ENCODE measurements around the gene CHMP6.

Gene CHMP6

DNA sequence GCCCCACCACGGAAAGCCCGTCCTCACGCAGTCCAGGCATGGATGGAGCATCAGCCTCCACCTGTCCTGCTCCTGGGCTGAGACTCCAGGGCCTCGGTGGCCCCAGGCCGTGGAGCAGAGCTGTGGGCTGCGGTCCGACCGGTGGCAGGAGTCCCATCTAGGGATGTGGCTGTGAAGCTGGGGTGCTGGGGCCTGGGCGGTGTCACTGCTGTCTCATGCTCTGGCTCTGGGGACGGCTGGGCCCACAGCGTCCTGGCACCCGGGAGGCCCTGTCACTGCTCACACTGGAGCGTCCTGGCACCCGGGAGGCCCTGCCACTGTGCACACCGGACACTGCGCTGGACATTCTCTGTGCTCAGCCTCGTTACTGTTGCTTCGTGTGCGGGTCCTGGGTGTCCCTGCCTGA lies 51.7 kb downstream of the CHMP6 start:
- 0 out of 2 replicates have a peak overlapping the region, but pooled peaks have one; percentile 26 for H3K27ac ChIP-seq (ENCODE audit: low read depth, low read length)
- no peaks in the 10 kb centered on the region for H3K9me3 ChIP-seq (ENCODE audit: control insufficient read depth, insufficient read depth, low read depth, low read length)
- H3K4me1 ChIP-seq (ENCODE audit: control insufficient read depth, insufficient read depth, low read length): peaks cover 30% of the 10 kb centered on the region
- no peaks in the 10 kb centered on the region for H3K36me3 ChIP-seq (ENCODE audit: control insufficient read depth, insufficient read depth, low read length)
- H3K4me3 ChIP-seq (ENCODE audit: low read depth, low read length): no peak overlapping the region
- H3K27me3 ChIP-seq (ENCODE audit: control insufficient read depth, insufficient read depth, low read length): no peaks in the 10 kb centered on the region
- H3K9ac ChIP-seq (ENCODE audit: low read length): peak overlapping the region; percentile 43

DNA sequence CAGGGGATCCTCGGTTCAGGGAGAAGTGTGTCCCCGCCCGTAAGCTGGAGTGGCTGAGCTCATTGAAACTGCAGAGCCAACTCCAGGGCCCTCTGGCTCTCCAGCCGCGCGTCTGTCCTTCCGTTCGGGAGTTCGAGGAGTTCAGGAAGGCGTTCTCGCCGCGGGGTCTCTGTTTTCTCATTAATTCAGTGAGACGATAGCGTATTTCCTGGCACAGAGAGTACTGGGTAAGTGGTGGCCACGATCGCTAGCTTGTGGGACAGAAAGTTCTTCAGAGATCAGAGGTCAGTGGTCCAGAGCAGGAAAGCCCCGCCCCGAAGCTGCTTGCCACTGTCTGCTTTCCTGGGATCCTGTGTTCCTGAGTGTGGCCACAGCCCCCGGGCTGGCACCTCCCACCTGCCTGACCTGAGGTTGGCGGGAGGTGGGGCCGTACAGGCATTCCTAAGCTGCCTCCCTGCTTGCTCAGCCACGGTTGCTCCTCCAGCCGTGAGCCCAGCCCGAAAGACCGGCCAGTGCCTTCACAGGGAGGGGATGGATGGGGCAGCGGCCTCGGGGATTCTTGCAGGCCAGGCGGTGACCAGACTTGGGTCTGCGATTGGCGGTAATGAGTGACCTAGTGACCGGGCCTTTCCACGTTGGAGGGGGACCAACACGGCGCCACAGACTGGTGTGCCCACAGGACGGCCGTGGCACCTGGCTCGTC lies 52.2 kb downstream of the CHMP6 start:
- 0 out of 2 replicates have a peak overlapping the region, but pooled peaks have one; percentile 26 for H3K27ac ChIP-seq (ENCODE audit: low read depth, low read length)
- peaks cover 30% of the 10 kb centered on the region for H3K4me1 ChIP-seq (ENCODE audit: control insufficient read depth, insufficient read depth, low read length)
- peak overlapping the region; percentile 43 for H3K9ac ChIP-seq (ENCODE audit: low read length)

GRCh38 chr17:81044428-81044763 lies 52.8 kb downstream of the CHMP6 start:
- Histone ChIP-seq H3K27me3 (ENCODE audit: control insufficient read depth, insufficient read depth, low read length) (no peaks in the 10 kb centered on the region), H3K4me3 (ENCODE audit: low read depth, low read length) (no peak overlapping the region), H3K9me3 (ENCODE audit: control insufficient read depth, insufficient read depth, low read depth, low read length) (no peaks in the 10 kb centered on the region), H3K27ac (ENCODE audit: low read depth, low read length) (0 out of 2 replicates have a peak overlapping the region, but pooled peaks have one; percentile 26), H3K36me3 (ENCODE audit: control insufficient read depth, insufficient read depth, low read length) (no peaks in the 10 kb centered on the region), H3K9ac (ENCODE audit: low read length) (no peak overlapping the region), H3K4me1 (ENCODE audit: control insufficient read depth, insufficient read depth, low read length) (peaks cover 32% of the 10 kb centered on the region)

More for the DNA sequence above, 52.2 kb downstream of the CHMP6 start:
- Histone ChIP-seq H3K36me3 (ENCODE audit: control insufficient read depth, insufficient read depth, low read length) (no peaks in the 10 kb centered on the region), H3K9me3 (ENCODE audit: control insufficient read depth, insufficient read depth, low read depth, low read length) (no peaks in the 10 kb centered on the region), H3K27me3 (ENCODE audit: control insufficient read depth, insufficient read depth, low read length) (no peaks in the 10 kb centered on the region), H3K4me3 (ENCODE audit: low read depth, low read length) (no peak overlapping the region)

- H3K36me3 ChIP-seq (ENCODE audit: control insufficient read depth, insufficient read depth, low read length): no peaks in the 10 kb centered on the region
- peaks cover 31% of the 10 kb centered on the region for H3K4me1 ChIP-seq (ENCODE audit: control insufficient read depth, insufficient read depth, low read length)
- no peaks in the 10 kb centered on the region for H3K9me3 ChIP-seq (ENCODE audit: control insufficient read depth, insufficient read depth, low read depth, low read length)
- H3K27me3 ChIP-seq (ENCODE audit: control insufficient read depth, insufficient read depth, low read length): no peaks in the 10 kb centered on the region
- no peak overlapping the region for H3K27ac ChIP-seq (ENCODE audit: low read depth, low read length)
- H3K9ac ChIP-seq (ENCODE audit: low read length): no peak overlapping the region
- no peak overlapping the region for H3K4me3 ChIP-seq (ENCODE audit: low read depth, low read length)
Measured at GRCh38 chr17:81044764-81045589, 53.3 kb downstream of the CHMP6 start.

DNA sequence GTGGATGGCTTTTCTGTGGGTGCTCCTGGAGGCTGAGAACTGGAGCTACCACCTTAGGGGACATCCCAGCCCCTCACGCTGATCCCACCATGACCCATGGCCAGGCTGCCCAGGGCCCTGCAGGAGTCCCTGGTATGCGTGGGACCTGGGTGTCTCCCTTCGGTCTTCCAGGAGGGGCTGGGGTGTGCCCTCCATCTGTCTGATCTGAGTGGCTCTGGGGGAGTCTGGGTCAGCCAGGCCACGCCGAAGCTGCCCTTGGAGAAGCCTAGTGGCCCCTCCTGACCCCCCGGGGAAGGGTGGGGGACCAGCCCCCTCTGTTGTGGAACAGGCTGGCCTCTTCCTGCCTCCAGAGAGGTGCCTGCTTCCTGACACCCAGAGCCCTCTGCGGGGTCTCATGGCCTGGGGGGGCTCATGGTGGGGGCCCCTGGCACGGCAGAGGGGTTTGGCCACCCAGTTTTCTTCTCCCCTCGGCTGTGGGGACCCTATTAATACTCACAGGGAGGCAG lies 54.0 kb downstream of the CHMP6 start:
- no peak overlapping the region for H3K4me3 ChIP-seq (ENCODE audit: low read depth, low read length)
- H3K9me3 ChIP-seq (ENCODE audit: control insufficient read depth, insufficient read depth, low read depth, low read length): no peaks in the 10 kb centered on the region
- peaks cover 29% of the 10 kb centered on the region for H3K4me1 ChIP-seq (ENCODE audit: control insufficient read depth, insufficient read depth, low read length)
- no peaks in the 10 kb centered on the region for H3K27me3 ChIP-seq (ENCODE audit: control insufficient read depth, insufficient read depth, low read length)
- H3K36me3 ChIP-seq (ENCODE audit: control insufficient read depth, insufficient read depth, low read length): no peaks in the 10 kb centered on the region
- no peak overlapping the region for H3K9ac ChIP-seq (ENCODE audit: low read length)
- H3K27ac ChIP-seq (ENCODE audit: low read depth, low read length): no peak overlapping the region

GRCh38 chr17:81046132-81046769 lies 54.6 kb downstream of the CHMP6 start:
- Histone ChIP-seq H3K9me3 (ENCODE audit: control insufficient read depth, insufficient read depth, low read depth, low read length) (no peaks in the 10 kb centered on the region), H3K36me3 (ENCODE audit: control insufficient read depth, insufficient read depth, low read length) (no peaks in the 10 kb centered on the region), H3K27ac (ENCODE audit: low read depth, low read length) (no peak overlapping the region), H3K4me1 (ENCODE audit: control insufficient read depth, insufficient read depth, low read length) (peaks cover 30% of the 10 kb centered on the region), H3K4me3 (ENCODE audit: low read depth, low read length) (no peak overlapping the region), H3K9ac (ENCODE audit: low read length) (no peak overlapping the region), H3K27me3 (ENCODE audit: control insufficient read depth, insufficient read depth, low read length) (no peaks in the 10 kb centered on the region)

DNA sequence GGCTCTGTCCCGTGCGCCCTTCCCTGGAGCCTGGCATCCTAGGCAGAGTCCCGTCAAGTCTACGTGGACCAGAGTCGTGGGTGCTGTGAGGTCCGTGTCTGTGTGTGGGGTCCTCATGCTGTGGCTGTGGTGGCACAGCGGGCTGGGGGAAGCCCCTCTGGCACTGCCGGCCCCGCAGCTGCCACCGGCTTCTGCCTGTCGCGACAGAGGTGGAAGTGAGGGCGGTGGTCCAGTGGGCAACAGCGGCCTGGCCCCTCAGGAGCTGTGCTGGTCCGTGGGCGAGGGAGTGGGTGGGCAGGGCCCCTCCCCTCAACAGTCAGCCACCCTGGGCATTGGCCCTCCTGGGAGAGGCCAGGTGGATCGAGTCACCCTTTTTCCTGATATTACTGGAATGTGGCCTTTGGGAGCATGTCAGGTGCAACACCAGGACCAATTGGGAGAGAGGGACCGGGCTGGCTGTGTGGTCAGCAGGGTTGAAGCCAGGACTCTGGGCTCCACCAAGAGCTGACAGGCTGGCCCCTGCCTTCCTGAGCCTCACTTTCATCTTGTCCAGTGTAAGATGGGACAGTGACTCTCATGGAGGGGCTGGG lies 55.2 kb downstream of the CHMP6 start:
- H3K36me3 ChIP-seq (ENCODE audit: control insufficient read depth, insufficient read depth, low read length): no peaks in the 10 kb centered on the region
- H3K4me1 ChIP-seq (ENCODE audit: control insufficient read depth, insufficient read depth, low read length): peaks cover 33% of the 10 kb centered on the region
- H3K9me3 ChIP-seq (ENCODE audit: control insufficient read depth, insufficient read depth, low read depth, low read length): no peaks in the 10 kb centered on the region
- no peaks in the 10 kb centered on the region for H3K27me3 ChIP-seq (ENCODE audit: control insufficient read depth, insufficient read depth, low read length)
- no peak overlapping the region for H3K9ac ChIP-seq (ENCODE audit: low read length)
- no peak overlapping the region for H3K27ac ChIP-seq (ENCODE audit: low read depth, low read length)
- H3K4me3 ChIP-seq (ENCODE audit: low read depth, low read length): no peak overlapping the region

GRCh38 chr17:81048827-81049371 lies 57.3 kb downstream of the CHMP6 start:
- no peaks in the 10 kb centered on the region for H3K9me3 ChIP-seq (ENCODE audit: control insufficient read depth, insufficient read depth, low read depth, low read length)
- no peaks in the 10 kb centered on the region for H3K27me3 ChIP-seq (ENCODE audit: control insufficient read depth, insufficient read depth, low read length)
- H3K4me3 ChIP-seq (ENCODE audit: low read depth, low read length): no peak overlapping the region
- no peak overlapping the region for H3K9ac ChIP-seq (ENCODE audit: low read length)
- H3K4me1 ChIP-seq (ENCODE audit: control insufficient read depth, insufficient read depth, low read length): peaks cover 32% of the 10 kb centered on the region
- peak overlapping the region; percentile 71; the same call in 1 of the 2 replicates for H3K27ac ChIP-seq (ENCODE audit: low read depth, low read length)
- no peaks in the 10 kb centered on the region for H3K36me3 ChIP-seq (ENCODE audit: control insufficient read depth, insufficient read depth, low read length)

- H3K36me3 ChIP-seq (ENCODE audit: control insufficient read depth, insufficient read depth, low read length): no peaks in the 10 kb centered on the region
- peaks cover 26% of the 10 kb centered on the region for H3K4me1 ChIP-seq (ENCODE audit: control insufficient read depth, insufficient read depth, low read length)
- H3K27ac ChIP-seq (ENCODE audit: low read depth, low read length): peak overlapping the region; percentile 71
- no peaks in the 10 kb centered on the region for H3K9me3 ChIP-seq (ENCODE audit: control insufficient read depth, insufficient read depth, low read depth, low read length)
- no peak overlapping the region for H3K9ac ChIP-seq (ENCODE audit: low read length)
- no peaks in the 10 kb centered on the region for H3K27me3 ChIP-seq (ENCODE audit: control insufficient read depth, insufficient read depth, low read length)
- H3K4me3 ChIP-seq (ENCODE audit: low read depth, low read length): no peak overlapping the region
Measured at GRCh38 chr17:81049372-81049911, 57.8 kb downstream of the CHMP6 start.

All from HUES6 (cell line).